Neuronal stem cell (in vitro differentiated cells): Measurements from ENCODE around the gene HOXB3.

Source experiments
- DNase-seq: peaks from one replicate; pipeline ENCODE4 v3.0.0-alpha.2; 2013; ENCODE audit warnings: low spot score
- H2AFZ ChIP-seq: one replicate; pipeline ENCODE4 v1.6.1; 2013; ENCODE audit warnings: mild to moderate bottlenecking, low read length, inconsistent platforms
- H2AK5ac ChIP-seq: 2 replicates; pipeline ENCODE4 v1.6.1; 2013; ENCODE audit warnings: low read depth, mild to moderate bottlenecking, inconsistent platforms, low read length, moderate library complexity, mixed read lengths
- H2BK120ac ChIP-seq: 2 replicates; pipeline ENCODE4 v1.6.1; 2013; ENCODE audit warnings: low read depth, mild to moderate bottlenecking, inconsistent platforms, low read length, moderate library complexity, mixed read lengths
- H2BK12ac ChIP-seq: one replicate; pipeline ENCODE4 v1.6.1; 2013; ENCODE audit warnings: low read length, inconsistent platforms
- H2BK15ac ChIP-seq: 2 replicates; pipeline ENCODE4 v1.6.1; 2013; ENCODE audit warnings: mild to moderate bottlenecking, low read length, inconsistent platforms, mixed read lengths
- H2BK5ac ChIP-seq: one replicate; pipeline ENCODE4 v1.6.1; 2013; ENCODE audit warnings: inconsistent platforms, mild to moderate bottlenecking, low read length, moderate library complexity
- H3K14ac ChIP-seq: one replicate; pipeline ENCODE4 v1.6.1; 2013; ENCODE audit warnings: low read length, inconsistent platforms
- H3K18ac ChIP-seq: 2 replicates; pipeline ENCODE4 v1.6.1; 2013; ENCODE audit warnings: low read length, inconsistent platforms
- H3K23ac ChIP-seq: 2 replicates; pipeline ENCODE4 v1.6.1; 2013; ENCODE audit warnings: low read depth, mild to moderate bottlenecking, mixed read lengths, low read length, inconsistent platforms; ENCODE audit not compliant: poor library complexity
- H3K27ac ChIP-seq: replicated peaks from 3 replicates; pipeline ENCODE4 v1.5.1; 2013; ENCODE audit warnings: low read length, inconsistent platforms
- H3K27me3 ChIP-seq, 3 experiments: 2 replicates each; pipeline ENCODE4 v1.6.1; 2013; ENCODE audit warnings: low read length in 3 of 3, mild to moderate bottlenecking in 2 of 3, inconsistent platforms in 1 of 3, low read depth in 1 of 3, mixed read lengths in 1 of 3, moderate library complexity in 1 of 3; ENCODE audit not compliant: control insufficient read depth in 3 of 3, insufficient read depth in 3 of 3
- H3K36me3 ChIP-seq, 2 donors: replicated peaks in 1 of 2; 2 replicates each; pipeline ENCODE4 v1.6.1; 2013; ENCODE audit warnings: low read length in 2 of 2; ENCODE audit not compliant: control insufficient read depth in 2 of 2, insufficient read depth in 2 of 2
- H3K4ac ChIP-seq: 2 replicates; pipeline ENCODE4 v1.6.1; 2013; ENCODE audit warnings: inconsistent platforms, mild to moderate bottlenecking, low read length, moderate library complexity
- H3K4me1 ChIP-seq, 2 donors: 1 replicate in 1 of 2; 2 replicates in 1 of 2; pipeline ENCODE4 v1.6.1; 2013; ENCODE audit warnings: low read length in 2 of 2, low read depth in 1 of 2; ENCODE audit not compliant: control insufficient read depth in 2 of 2, insufficient read depth in 1 of 2
- H3K4me2 ChIP-seq: one replicate; pipeline ENCODE4 v1.6.1; 2013; ENCODE audit warnings: mild to moderate bottlenecking, low read length, inconsistent platforms; ENCODE audit not compliant: insufficient read depth, poor library complexity, severe bottlenecking
- H3K4me3 ChIP-seq, 2 donors: 2 replicates each; pipeline ENCODE4 v1.5.1; 2013; ENCODE audit warnings: low read length in 2 of 2, mild to moderate bottlenecking in 2 of 2, inconsistent platforms in 1 of 2, moderate library complexity in 1 of 2
- H3K79me1 ChIP-seq: one replicate; pipeline ENCODE4 v1.6.1; 2013; ENCODE audit warnings: low read depth, mild to moderate bottlenecking, inconsistent platforms, low read length, moderate library complexity
- H3K9ac ChIP-seq: one replicate; pipeline ENCODE4 v1.6.1; 2013; ENCODE audit warnings: mild to moderate bottlenecking, low read depth, low read length, inconsistent platforms; ENCODE audit not compliant: poor library complexity
- H3K9me3 ChIP-seq, 2 donors: replicated peaks in 1 of 2; 2 replicates each; pipeline versions ENCODE3 to v1.6.1; 2013; ENCODE audit warnings: low read length in 2 of 2, mild to moderate bottlenecking in 2 of 2, inconsistent platforms in 1 of 2, low read depth in 1 of 2, mixed read lengths in 1 of 2, moderate library complexity in 1 of 2; ENCODE audit not compliant: control insufficient read depth in 2 of 2, insufficient read depth in 1 of 2
- H4K8ac ChIP-seq: one replicate; pipeline ENCODE4 v1.6.1; 2013; ENCODE audit warnings: low read depth, mild to moderate bottlenecking, inconsistent platforms, low read length, moderate library complexity
- H4K91ac ChIP-seq: one replicate; pipeline ENCODE4 v1.6.1; 2013; ENCODE audit warnings: low read length, low read depth, mild to moderate bottlenecking, inconsistent platforms; ENCODE audit not compliant: poor library complexity
- WGBS, 2 donors: extraction: QIAGEN DNeasy Blood & Tissue Kit; methylation state at CpG; one replicate each; pipeline ENCODE4 v1.1.7; 2013; ENCODE audit warnings: missing lambda C conversion rate in 2 of 2, mixed read lengths in 1 of 2; ENCODE audit not compliant: insufficient read length in 2 of 2, insufficient replicate concordance in 1 of 2; ENCODE audit errors: extremely low coverage in 2 of 2; 5-methylcytosine and 5-hydroxymethylcytosine counted together

The HOXB3 gene

DNA sequence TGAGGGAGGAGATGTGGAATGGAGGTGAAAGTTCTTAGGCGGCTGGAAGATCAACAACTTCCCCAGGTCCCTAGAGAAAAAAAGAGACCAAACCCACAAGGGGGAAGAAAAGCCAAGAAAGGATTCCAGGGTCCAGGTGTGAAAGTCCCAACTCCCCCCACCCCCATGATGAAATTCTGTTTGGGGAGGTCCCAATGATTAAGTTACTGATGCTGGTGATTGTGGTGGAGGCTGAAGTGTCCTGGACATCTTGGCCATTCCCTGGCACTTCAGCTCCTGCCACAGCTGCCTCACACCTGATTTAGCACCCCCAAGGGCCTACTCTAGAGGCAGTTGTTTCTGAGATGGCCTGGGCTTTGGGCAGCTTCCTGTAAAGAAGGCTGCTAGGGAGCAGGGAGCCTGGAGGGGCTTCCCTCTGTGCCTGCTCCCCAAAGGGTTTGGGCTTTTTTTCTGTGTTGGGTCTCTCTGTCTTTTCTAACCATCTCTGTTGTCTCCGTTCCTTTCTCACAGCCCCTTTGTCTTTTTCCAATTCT is 25.0 kb downstream of the HOXB3 start:
- no peak for DNase-seq
- Histone ChIP-seq H3K9ac (no peak overlapping the region), H3K14ac (no peak overlapping the region), H3K4ac (no peak overlapping the region), H3K4me3 (no peak overlapping the region), H3K4me2 (no peak overlapping the region), H3K4me1 (no peaks in the 10 kb centered on the region), H3K27ac (no peak overlapping the region), H2BK12ac (no peak overlapping the region), H2BK120ac (no peak overlapping the region), H3K27me3 (peaks cover 61 to 98% (median 98%) of the 10 kb centered on the region in 3 experiments), H3K9me3 (peaks cover 0 to 2% of the 10 kb centered on the region in 2 donors), H3K18ac (no peak overlapping the region), H3K79me1 (no peaks in the 10 kb centered on the region), H2BK5ac (no peak overlapping the region), H2AFZ (no peak overlapping the region), H2BK15ac (no peak overlapping the region), H4K8ac (no peak overlapping the region), H2AK5ac (no peak overlapping the region), H4K91ac (no peak overlapping the region), H3K36me3 (no peaks in the 10 kb centered on the region), H3K23ac (no peak overlapping the region)
- no CpG with 5 or more reads among the region's 2 CpGs for WGBS, 2 donors

DNA sequence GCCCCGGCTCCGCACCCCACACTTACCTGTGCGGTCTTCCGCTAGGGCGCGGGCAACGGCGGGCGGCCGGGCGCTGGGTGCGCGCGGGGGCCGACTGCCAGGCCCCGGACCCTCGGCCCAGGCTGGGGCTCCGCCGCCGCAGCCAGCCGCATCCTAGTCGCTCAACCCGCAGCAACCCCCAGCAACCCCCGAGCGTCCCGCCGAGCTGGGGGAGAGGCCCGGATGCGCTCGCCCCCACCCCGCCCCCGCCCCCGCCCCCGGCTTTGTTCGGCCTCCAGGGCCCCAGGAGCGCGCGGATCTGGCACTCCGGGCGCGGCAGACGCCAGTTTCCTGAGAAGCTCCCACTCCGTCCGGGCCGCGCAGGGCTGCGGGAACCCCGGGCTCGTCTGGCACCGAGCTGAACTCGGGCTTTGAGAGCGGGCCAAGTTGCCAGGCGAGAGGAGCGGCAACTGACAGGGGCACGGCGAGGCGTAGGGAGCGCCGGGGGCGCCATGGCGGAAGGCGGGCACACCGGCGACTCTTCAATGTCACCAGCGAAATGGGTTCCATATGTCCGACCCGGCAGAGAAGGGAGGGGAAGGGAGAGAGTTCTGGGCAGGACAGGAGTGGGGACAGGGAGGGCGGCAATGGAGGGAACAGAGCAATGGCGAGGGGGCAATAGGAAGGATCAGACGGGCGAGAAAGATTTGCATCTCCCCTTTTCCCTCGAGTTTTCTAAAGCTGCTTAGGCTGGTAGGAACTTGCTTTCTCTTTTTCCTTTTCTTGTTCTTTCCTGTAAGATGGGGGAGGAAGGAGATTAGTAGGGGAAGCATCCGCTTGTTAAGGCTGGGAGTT is 25.6 kb downstream of the HOXB3 start:
- H3K36me3 ChIP-seq, result no peaks in the 10 kb centered on the region
- no peak overlapping the region for H3K4me2 ChIP-seq
- H2AK5ac ChIP-seq, result no peak overlapping the region
- DNase-seq, result no peak
- H2BK12ac ChIP-seq, result no peak overlapping the region
- H3K9me3 ChIP-seq, result peaks cover 0 to 2% of the 10 kb centered on the region in 2 donors
- WGBS, 2 donors, result no CpG with 5 or more reads among the region's 73 CpGs
- no peak overlapping the region for H2BK120ac ChIP-seq
- peaks cover 64 to 98% (median 98%) of the 10 kb centered on the region in 3 experiments for H3K27me3 ChIP-seq
- no peak overlapping the region for H3K9ac ChIP-seq
- H3K4me3 ChIP-seq, result no peak overlapping the region
- no peak overlapping the region for H3K4ac ChIP-seq
- H4K8ac ChIP-seq, result no peak overlapping the region
- no peak overlapping the region for H3K27ac ChIP-seq
- H3K14ac ChIP-seq, result no peak overlapping the region
- peak overlapping the region; percentile 35 for H2AFZ ChIP-seq
- H3K23ac ChIP-seq, result no peak overlapping the region
- H2BK15ac ChIP-seq, result no peak overlapping the region
- no peak overlapping the region for H3K18ac ChIP-seq
- H3K4me1 ChIP-seq, result no peaks in the 10 kb centered on the region
- no peak overlapping the region for H2BK5ac ChIP-seq
- no peaks in the 10 kb centered on the region for H3K79me1 ChIP-seq
- no peak overlapping the region for H4K91ac ChIP-seq

DNA sequence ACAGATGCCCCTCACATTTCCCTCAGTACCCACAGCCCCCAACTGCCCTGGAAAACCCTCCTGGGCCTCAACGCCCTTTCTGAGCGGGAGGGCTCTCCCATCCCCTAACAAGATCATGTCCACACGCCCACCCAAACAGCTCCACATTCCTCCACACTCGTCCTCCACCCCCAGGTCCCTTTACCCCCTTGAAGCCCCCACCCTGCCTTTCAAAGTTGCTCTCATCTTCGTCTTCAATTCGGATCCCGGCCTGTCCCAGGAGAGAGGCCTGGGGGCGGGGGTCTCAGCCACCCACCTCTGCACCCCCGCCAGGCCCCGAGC is 26.2 kb downstream of the HOXB3 start:
- no peak overlapping the region for H2AFZ ChIP-seq
- H4K8ac ChIP-seq, result no peak overlapping the region
- no peak for DNase-seq
- no peak overlapping the region for H3K9ac ChIP-seq
- H2BK120ac ChIP-seq, result no peak overlapping the region
- H3K4me3 ChIP-seq, result no peak overlapping the region
- no peak overlapping the region for H2BK15ac ChIP-seq
- H3K4me1 ChIP-seq, result no peaks in the 10 kb centered on the region
- no peaks in the 10 kb centered on the region for H3K79me1 ChIP-seq
- no peak overlapping the region for H2BK5ac ChIP-seq
- no peak overlapping the region for H2BK12ac ChIP-seq
- no CpG with 5 or more reads among the region's 10 CpGs for WGBS, 2 donors
- H3K27ac ChIP-seq, result no peak overlapping the region
- H3K36me3 ChIP-seq, result no peaks in the 10 kb centered on the region
- no peak overlapping the region for H3K14ac ChIP-seq
- H3K23ac ChIP-seq, result peak overlapping the region; percentile 69
- no peak overlapping the region for H3K4ac ChIP-seq
- no peak overlapping the region for H2AK5ac ChIP-seq
- H3K4me2 ChIP-seq, result no peak overlapping the region
- H3K9me3 ChIP-seq, result peaks cover 0 to 2% of the 10 kb centered on the region in 2 donors
- no peak overlapping the region for H4K91ac ChIP-seq
- H3K18ac ChIP-seq, result no peak overlapping the region
- H3K27me3 ChIP-seq, result peaks cover 67 to 98% (median 98%) of the 10 kb centered on the region in 3 experiments

- H2BK15ac ChIP-seq, result no peak overlapping the region
- H3K18ac ChIP-seq, result no peak overlapping the region
- H2AK5ac ChIP-seq, result no peak overlapping the region
- no peak overlapping the region for H3K27ac ChIP-seq
- no peak overlapping the region for H4K8ac ChIP-seq
- no peak overlapping the region for H3K4ac ChIP-seq
- no CpG with 5 or more reads among the region's 6 CpGs for WGBS, 2 donors
- no peak overlapping the region for H3K14ac ChIP-seq
- H3K4me2 ChIP-seq, result no peak overlapping the region
- H2AFZ ChIP-seq, result no peak overlapping the region
- no peak overlapping the region for H3K9ac ChIP-seq
- peaks cover 0 to 2% of the 10 kb centered on the region in 2 donors for H3K9me3 ChIP-seq
- no peak overlapping the region for H2BK5ac ChIP-seq
- no peaks in the 10 kb centered on the region for H3K79me1 ChIP-seq
- H3K4me1 ChIP-seq, result no peaks in the 10 kb centered on the region
- H2BK120ac ChIP-seq, result no peak overlapping the region
- H3K23ac ChIP-seq, result peak overlapping the region; percentile 69
- H4K91ac ChIP-seq, result no peak overlapping the region
- DNase-seq, result no peak
- H3K36me3 ChIP-seq, result no peaks in the 10 kb centered on the region
- no peak overlapping the region for H2BK12ac ChIP-seq
- H3K4me3 ChIP-seq, result no peak overlapping the region
- H3K27me3 ChIP-seq, result peaks cover 69 to 98% (median 98%) of the 10 kb centered on the region in 3 experiments
These were observed 26.6 kb downstream of the HOXB3 start for GRCh38 chr17:48563385-48563838.
